GM19455 (cell line): ENCODE results near the gene ISG15.

Experiments used
- ATAC-seq: cut with Tn5 transposase; IDR thresholded peaks from one replicate; pipeline ENCODE4 v1.9.1; 2021; ENCODE audit not compliant: unreplicated experiment

ISG15 gene

GRCh38 chr1:1058921-1059493, 45.7 kb downstream of the ISG15 start:
- peak; percentile 38 for ATAC-seq

DNA sequence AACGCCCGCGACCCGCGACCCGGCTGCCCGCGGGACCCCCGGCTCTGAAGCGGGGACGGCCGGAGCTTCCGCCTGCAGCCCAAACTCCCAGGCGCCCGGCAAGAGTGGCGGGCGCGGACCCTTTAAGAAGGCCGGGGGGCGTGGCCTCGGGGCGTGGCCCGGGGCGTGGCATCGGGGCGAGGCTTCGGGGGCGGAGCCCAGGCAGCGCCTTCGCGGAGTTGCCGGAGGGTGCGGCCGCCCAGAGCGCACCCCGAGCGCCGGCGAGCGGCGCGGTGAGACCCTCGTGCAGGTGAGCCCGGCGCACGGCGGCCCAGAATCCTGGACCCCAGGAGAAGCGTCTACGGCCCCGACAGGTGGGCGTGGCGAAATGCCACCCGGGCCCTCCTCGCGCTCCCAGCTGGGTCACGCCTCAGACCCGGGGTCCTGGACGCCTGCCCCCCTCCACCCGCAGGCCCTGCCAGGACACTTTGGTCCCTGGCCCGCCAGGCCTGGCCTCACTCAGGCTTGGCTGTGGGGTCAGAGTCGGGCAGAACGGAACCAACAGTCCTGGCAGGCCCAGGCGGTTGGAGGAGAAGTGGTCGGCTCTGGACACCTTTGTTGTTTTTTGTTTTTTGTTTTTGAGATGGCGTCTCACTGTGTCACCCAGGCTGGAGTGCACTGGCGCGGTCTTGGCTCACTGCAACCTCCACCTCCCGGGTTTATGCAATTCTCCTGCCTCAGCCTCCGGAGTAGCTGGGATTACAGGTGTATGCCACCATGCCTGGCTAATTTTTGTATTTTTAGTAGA, 46.4 kb downstream of the ISG15 start:
- ATAC-seq, result peak; percentile 72

- ATAC-seq, result no peak
These were observed 47.1 kb downstream of the ISG15 start for GRCh38 chr1:1060281-1061000.

DNA sequence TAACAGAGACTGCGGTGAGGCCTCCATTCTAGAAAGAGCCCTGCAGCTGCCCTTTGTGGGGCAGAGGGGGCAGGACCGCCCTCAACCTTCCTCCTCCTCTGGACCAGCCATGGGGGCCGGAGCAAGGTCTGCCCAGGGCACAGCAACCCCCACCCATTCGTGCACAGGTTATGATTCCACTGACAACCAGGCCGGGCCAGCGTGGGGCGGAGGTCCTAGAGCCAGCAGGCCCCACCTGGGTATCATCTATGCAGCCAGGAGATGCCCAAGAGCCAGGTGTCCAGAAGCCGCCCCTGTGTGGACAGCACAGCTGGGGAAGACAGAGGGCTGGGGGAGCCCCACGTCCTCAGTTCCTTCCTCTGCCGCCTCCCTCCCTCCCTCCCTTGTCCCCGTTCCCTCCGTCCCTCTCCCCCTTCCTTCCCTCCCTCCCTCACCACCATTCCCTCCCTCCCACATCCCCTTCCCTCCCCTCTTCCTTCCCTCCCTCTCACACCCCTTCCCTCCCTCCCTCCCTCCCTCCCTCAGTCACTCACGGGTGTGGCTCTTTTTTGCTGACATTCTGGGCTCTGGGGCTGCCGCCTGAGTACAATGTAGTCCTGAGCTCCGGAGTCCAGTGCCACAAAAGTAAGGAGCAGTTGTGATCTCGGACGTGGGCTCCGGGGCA, 48.5 kb downstream of the ISG15 start:
- ATAC-seq, result no peak

- no peak for ATAC-seq
These were observed 49.3 kb downstream of the ISG15 start for GRCh38 chr1:1062348-1063163.

DNA sequence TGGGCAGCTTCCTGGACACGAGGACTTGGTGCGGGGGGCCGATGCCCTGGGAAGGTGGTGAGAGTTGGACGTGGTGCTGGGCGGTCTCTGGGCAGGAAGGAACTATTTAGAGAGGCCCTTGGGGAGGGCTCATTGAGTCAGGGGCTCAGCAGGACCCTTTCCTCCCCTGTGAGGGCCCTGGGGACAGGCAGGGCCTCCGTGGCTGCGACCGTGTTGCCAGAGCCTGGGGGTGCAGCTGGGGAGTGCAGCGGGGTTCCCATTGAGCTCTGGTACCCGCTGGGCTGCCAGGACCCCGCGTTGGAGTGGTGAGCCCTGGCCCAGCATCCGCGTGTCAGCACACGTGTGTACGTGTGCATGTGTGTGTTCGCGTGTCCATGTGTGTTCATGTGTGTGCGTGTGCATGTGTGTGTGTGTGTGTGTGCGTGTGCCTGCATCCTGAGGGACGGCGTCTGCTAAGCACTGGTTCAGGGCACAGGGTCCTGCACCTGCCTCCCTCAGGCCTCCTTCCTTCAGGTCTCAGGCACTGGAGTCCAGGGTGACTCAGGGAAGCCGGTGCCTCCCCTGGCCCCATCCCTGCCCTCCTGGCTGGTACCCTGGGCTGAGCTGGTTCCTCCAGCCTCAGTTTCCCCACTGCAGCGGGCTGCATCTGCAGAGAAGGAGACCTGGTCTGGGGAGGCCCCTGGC, 50.1 kb downstream of the ISG15 start:
- no peak for ATAC-seq
